WTC11 (cell line): ENCODE results near the gene THSD4. TPM values are rescaled to one million over a fixed set of nuclear protein-coding genes. Genes with fewer than 3 reads are reported as not detected.

Experiments used
- ATAC-seq: fragments of 200-7000 bp; cut with Tn5 transposase; 2 replicates; pipeline ENCODE4 v1.10.0; 2021; ENCODE audit warnings: mild to moderate bottlenecking, moderate library complexity
- CTCF ChIA-PET: fragments of 300-600 bp; sonication (Branson Sonifier 250); formaldehyde crosslinking; loops from one replicate; lab custom pipeline; 2021; ENCODE audit warnings: antibody characterized with exemption; lab: Charles Lee
- POLR2A ChIA-PET: fragments of 350-600 bp; sonication (Branson Sonifier 250); formaldehyde crosslinking; loops from one replicate; lab custom pipeline; 2021; ENCODE audit warnings: antibody characterized with exemption; lab: Charles Lee
- DNase-seq: peaks from one replicate; pipeline ENCODE4 v3.0.0; 2021; ENCODE audit warnings: low spot score
- H3K27ac Mint-ChIP-seq: 2 replicates; pipeline ENCODE4 v1.8.0; 2021; ENCODE audit warnings: mixed read lengths
- H3K27me3 Mint-ChIP-seq: 2 replicates; pipeline ENCODE4 v1.8.0; 2021; ENCODE audit warnings: low read depth, mild to moderate bottlenecking, moderate library complexity, mixed read lengths
- H3K36me3 Mint-ChIP-seq: 2 replicates; pipeline ENCODE4 v1.8.0; 2021; ENCODE audit warnings: mixed read lengths
- H3K4me1 Mint-ChIP-seq: 2 replicates; pipeline ENCODE4 v1.8.0; 2022; ENCODE audit warnings: mixed read lengths
- H3K4me3 Mint-ChIP-seq: 2 replicates; pipeline ENCODE4 v1.8.0; 2021; ENCODE audit warnings: mild to moderate bottlenecking, moderate library complexity, mixed read lengths
- H3K9me3 Mint-ChIP-seq: 2 replicates; pipeline ENCODE4 v1.8.0; 2021; ENCODE audit warnings: mixed read lengths
- FOXK1 ChIP-seq: sonication (generic); formaldehyde crosslinking; IDR thresholded peaks from 2 replicates; pipeline ENCODE4 v1.8.0; 2022; ENCODE audit warnings: mild to moderate bottlenecking, moderate library complexity, missing genetic modification reagents
- GABPB1 ChIP-seq: sonication (generic); formaldehyde crosslinking; IDR thresholded peaks from 2 replicates; pipeline ENCODE4 v1.8.1; 2023; ENCODE audit warnings: mild to moderate bottlenecking, missing genetic modification reagents
- GRHL2 ChIP-seq: fragments of 250-450 bp; sonication (Bioruptor Pico); IDR thresholded peaks from 2 replicates; pipeline ENCODE4 v1.8.0; 2022; ENCODE audit warnings: mild to moderate bottlenecking, moderate library complexity; ENCODE audit not compliant: insufficient replicate concordance, severe bottlenecking
- GTF2I ChIP-seq: fragments of 250-450 bp; sonication (Bioruptor Pico); conservative IDR thresholded peaks from 2 replicates; pipeline ENCODE4 v1.4.0; 2021; ENCODE audit warnings: mild to moderate bottlenecking
- NFYB ChIP-seq: sonication (generic); formaldehyde crosslinking; conservative IDR thresholded peaks from 2 replicates; pipeline ENCODE4 v1.8.0; 2022; ENCODE audit warnings: low read depth, missing genetic modification reagents
- PRRX2 ChIP-seq: fragments of 250-450 bp; sonication (Bioruptor Pico); IDR thresholded peaks from 2 replicates; pipeline ENCODE4 v1.8.0; 2021; ENCODE audit warnings: mild to moderate bottlenecking
- SMAD4 ChIP-seq: sonication (generic); formaldehyde crosslinking; IDR thresholded peaks from 2 replicates; pipeline ENCODE4 v1.8.0; 2022; ENCODE audit warnings: mild to moderate bottlenecking, missing genetic modification reagents
- SOX15 ChIP-seq: fragments of 250-450 bp; sonication (Bioruptor Pico); IDR thresholded peaks from 2 replicates; pipeline ENCODE4 v1.9.0; 2021; ENCODE audit warnings: mild to moderate bottlenecking
- SP1 ChIP-seq: sonication (generic); formaldehyde crosslinking; conservative IDR thresholded peaks from 2 replicates; pipeline ENCODE4 v1.8.1; 2022; ENCODE audit warnings: missing genetic modification reagents
- TCF7 ChIP-seq: sonication (generic); formaldehyde crosslinking; IDR thresholded peaks from 2 replicates; pipeline ENCODE4 v1.8.0; 2022; ENCODE audit warnings: mild to moderate bottlenecking, low read depth, missing genetic modification reagents, moderate library complexity
- TEAD1 ChIP-seq: sonication (generic); formaldehyde crosslinking; IDR thresholded peaks from 2 replicates; pipeline ENCODE4 v1.8.0; 2022; ENCODE audit warnings: mild to moderate bottlenecking, missing genetic modification reagents
- ZNF138 ChIP-seq: sonication (generic); formaldehyde crosslinking; conservative IDR thresholded peaks from 2 replicates; pipeline ENCODE4 v1.8.1; 2022; ENCODE audit warnings: mild to moderate bottlenecking, moderate library complexity, missing genetic modification reagents
- ZNF416 ChIP-seq: fragments of 250-450 bp; sonication (Bioruptor Pico); IDR thresholded peaks from 2 replicates; pipeline ENCODE4 v1.9.0; 2021; ENCODE audit warnings: mild to moderate bottlenecking, inconsistent platforms
- total RNA-seq: library from RNA; stranded (reverse); gene quantifications from 3 replicates; pipeline ENCODE4 v1.2.3, GENCODE V29; 2021
- TF ChIP-seq, protein P1 (sequence below): sonication (generic); formaldehyde crosslinking; IDR thresholded peaks from 2 replicates; pipeline ENCODE4 v1.8.1; 2022; ENCODE audit warnings: low read depth, mild to moderate bottlenecking, moderate library complexity, missing genetic modification reagents, borderline replicate concordance
- TF ChIP-seq, protein P2 (sequence below): fragments of 250-450 bp; sonication (Bioruptor Pico); IDR thresholded peaks from 2 replicates; pipeline ENCODE4 v2.1.2; 2022; ENCODE audit warnings: mild to moderate bottlenecking, moderate library complexity
- TF ChIP-seq, protein P3 (sequence below): sonication (generic); formaldehyde crosslinking; IDR thresholded peaks from 2 replicates; pipeline ENCODE4 v1.8.0; 2023; ENCODE audit warnings: missing genetic modification reagents, mild to moderate bottlenecking, borderline replicate concordance
- TF ChIP-seq, protein P4 (sequence below): sonication (generic); formaldehyde crosslinking; IDR thresholded peaks from 2 replicates; pipeline ENCODE4 v1.8.0; 2023; ENCODE audit warnings: mild to moderate bottlenecking, missing genetic modification reagents
- TF ChIP-seq, protein P5 (sequence below): fragments of 200-600 bp; IDR thresholded peaks from 2 replicates; pipeline ENCODE4 v1.8.0; 2022; ENCODE audit warnings: antibody characterized with exemption
- TF ChIP-seq, protein P6 (sequence below): sonication (generic); formaldehyde crosslinking; IDR thresholded peaks from 2 replicates; pipeline ENCODE4 v1.8.0; 2022; ENCODE audit warnings: mild to moderate bottlenecking, missing genetic modification reagents
- TF ChIP-seq, protein P7 (sequence below): fragments of 250-450 bp; sonication (Bioruptor Pico); IDR thresholded peaks from 2 replicates; pipeline ENCODE4 v1.9.0; 2021; ENCODE audit warnings: mild to moderate bottlenecking, borderline replicate concordance

THSD4 gene
- total RNA-seq, 1 experiment from 2014 or later: 7.8 TPM

DNA sequence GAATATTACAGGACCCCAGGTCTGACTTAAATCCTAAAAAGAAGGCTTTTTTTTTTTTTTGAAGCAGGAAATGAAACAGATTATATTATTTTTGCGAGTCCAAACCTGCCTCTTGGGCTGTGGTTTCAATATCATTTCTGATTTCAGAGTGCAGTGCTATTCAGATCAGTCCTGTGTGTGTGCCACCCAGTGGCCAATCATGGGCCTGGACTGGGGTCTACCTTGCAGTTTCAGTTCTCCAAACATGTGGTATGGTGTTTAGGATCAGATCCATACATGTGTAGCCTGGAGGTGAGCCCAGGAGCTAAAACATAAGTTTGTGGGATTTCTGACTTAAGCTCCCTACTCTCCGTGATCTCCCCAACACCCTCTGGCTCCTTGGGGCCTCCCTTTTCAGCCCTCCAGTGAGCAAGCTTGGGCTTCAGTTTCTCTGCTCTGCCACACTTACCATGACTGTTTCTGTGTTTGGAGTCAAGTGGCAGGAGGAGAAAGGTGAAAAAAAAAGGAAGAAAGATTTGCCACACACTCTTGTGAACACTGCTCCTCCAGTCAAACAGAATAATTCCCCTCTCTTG, 12.1 kb upstream of the THSD4 start:
- Mint-ChIP-seq H3K27ac (no peak overlapping the region), H3K4me1 (peaks cover 17% of the 10 kb centered on the region), H3K27me3 (peaks cover 6% of the 10 kb centered on the region; the same call in 1 of the 2 replicates), H3K9me3 (no peaks in the 10 kb centered on the region), H3K4me3 (no peak overlapping the region), H3K36me3 (no peaks in the 10 kb centered on the region)
- ChIA-PET CTCF (interaction anchor here (0.7 to 2.6 kb wide), 4 partner anchors 10 to 92 kb away, joined by 3 to 12 read pairs (median 6); partner anchors contain the start of gene THSD4), POLR2A (no interaction called here)
- ATAC-seq: peak; percentile 86
- TF ChIP-seq, protein P1, sequence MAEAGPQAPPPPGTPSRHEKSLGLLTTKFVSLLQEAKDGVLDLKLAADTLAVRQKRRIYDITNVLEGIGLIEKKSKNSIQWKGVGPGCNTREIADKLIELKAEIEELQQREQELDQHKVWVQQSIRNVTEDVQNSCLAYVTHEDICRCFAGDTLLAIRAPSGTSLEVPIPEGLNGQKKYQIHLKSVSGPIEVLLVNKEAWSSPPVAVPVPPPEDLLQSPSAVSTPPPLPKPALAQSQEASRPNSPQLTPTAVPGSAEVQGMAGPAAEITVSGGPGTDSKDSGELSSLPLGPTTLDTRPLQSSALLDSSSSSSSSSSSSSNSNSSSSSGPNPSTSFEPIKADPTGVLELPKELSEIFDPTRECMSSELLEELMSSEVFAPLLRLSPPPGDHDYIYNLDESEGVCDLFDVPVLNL: no peak
- TF ChIP-seq PRRX2 (CRISPR knock-in tag): no peak
- no peak for TF ChIP-seq SOX15
- TF ChIP-seq FOXK1 (CRISPR knock-in tag): no peak
- TF ChIP-seq GABPB1: no peak
- TF ChIP-seq GRHL2 (CRISPR knock-in tag): no peak
- TF ChIP-seq, protein P2, sequence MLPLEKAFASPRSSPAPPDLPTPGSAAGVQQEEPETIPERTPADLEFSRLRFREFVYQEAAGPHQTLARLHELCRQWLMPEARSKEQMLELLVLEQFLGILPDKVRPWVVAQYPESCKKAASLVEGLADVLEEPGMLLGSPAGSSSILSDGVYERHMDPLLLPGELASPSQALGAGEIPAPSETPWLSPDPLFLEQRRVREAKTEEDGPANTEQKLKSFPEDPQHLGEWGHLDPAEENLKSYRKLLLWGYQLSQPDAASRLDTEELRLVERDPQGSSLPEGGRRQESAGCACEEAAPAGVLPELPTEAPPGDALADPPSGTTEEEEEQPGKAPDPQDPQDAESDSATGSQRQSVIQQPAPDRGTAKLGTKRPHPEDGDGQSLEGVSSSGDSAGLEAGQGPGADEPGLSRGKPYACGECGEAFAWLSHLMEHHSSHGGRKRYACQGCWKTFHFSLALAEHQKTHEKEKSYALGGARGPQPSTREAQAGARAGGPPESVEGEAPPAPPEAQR (CRISPR knock-in tag): no peak
- TF ChIP-seq ZNF138: no peak
- TF ChIP-seq, protein P3, sequence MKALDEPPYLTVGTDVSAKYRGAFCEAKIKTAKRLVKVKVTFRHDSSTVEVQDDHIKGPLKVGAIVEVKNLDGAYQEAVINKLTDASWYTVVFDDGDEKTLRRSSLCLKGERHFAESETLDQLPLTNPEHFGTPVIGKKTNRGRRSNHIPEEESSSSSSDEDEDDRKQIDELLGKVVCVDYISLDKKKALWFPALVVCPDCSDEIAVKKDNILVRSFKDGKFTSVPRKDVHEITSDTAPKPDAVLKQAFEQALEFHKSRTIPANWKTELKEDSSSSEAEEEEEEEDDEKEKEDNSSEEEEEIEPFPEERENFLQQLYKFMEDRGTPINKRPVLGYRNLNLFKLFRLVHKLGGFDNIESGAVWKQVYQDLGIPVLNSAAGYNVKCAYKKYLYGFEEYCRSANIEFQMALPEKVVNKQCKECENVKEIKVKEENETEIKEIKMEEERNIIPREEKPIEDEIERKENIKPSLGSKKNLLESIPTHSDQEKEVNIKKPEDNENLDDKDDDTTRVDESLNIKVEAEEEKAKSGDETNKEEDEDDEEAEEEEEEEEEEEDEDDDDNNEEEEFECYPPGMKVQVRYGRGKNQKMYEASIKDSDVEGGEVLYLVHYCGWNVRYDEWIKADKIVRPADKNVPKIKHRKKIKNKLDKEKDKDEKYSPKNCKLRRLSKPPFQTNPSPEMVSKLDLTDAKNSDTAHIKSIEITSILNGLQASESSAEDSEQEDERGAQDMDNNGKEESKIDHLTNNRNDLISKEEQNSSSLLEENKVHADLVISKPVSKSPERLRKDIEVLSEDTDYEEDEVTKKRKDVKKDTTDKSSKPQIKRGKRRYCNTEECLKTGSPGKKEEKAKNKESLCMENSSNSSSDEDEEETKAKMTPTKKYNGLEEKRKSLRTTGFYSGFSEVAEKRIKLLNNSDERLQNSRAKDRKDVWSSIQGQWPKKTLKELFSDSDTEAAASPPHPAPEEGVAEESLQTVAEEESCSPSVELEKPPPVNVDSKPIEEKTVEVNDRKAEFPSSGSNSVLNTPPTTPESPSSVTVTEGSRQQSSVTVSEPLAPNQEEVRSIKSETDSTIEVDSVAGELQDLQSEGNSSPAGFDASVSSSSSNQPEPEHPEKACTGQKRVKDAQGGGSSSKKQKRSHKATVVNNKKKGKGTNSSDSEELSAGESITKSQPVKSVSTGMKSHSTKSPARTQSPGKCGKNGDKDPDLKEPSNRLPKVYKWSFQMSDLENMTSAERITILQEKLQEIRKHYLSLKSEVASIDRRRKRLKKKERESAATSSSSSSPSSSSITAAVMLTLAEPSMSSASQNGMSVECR (CRISPR knock-in tag): no peak
- TF ChIP-seq TCF7 (CRISPR knock-in tag): no peak
- no peak for TF ChIP-seq SP1 (CRISPR knock-in tag)
- TF ChIP-seq ZNF416 (CRISPR knock-in tag): no peak
- TF ChIP-seq, protein P4, sequence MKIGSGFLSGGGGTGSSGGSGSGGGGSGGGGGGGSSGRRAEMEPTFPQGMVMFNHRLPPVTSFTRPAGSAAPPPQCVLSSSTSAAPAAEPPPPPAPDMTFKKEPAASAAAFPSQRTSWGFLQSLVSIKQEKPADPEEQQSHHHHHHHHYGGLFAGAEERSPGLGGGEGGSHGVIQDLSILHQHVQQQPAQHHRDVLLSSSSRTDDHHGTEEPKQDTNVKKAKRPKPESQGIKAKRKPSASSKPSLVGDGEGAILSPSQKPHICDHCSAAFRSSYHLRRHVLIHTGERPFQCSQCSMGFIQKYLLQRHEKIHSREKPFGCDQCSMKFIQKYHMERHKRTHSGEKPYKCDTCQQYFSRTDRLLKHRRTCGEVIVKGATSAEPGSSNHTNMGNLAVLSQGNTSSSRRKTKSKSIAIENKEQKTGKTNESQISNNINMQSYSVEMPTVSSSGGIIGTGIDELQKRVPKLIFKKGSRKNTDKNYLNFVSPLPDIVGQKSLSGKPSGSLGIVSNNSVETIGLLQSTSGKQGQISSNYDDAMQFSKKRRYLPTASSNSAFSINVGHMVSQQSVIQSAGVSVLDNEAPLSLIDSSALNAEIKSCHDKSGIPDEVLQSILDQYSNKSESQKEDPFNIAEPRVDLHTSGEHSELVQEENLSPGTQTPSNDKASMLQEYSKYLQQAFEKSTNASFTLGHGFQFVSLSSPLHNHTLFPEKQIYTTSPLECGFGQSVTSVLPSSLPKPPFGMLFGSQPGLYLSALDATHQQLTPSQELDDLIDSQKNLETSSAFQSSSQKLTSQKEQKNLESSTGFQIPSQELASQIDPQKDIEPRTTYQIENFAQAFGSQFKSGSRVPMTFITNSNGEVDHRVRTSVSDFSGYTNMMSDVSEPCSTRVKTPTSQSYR: no peak
- TF ChIP-seq, protein P5, sequence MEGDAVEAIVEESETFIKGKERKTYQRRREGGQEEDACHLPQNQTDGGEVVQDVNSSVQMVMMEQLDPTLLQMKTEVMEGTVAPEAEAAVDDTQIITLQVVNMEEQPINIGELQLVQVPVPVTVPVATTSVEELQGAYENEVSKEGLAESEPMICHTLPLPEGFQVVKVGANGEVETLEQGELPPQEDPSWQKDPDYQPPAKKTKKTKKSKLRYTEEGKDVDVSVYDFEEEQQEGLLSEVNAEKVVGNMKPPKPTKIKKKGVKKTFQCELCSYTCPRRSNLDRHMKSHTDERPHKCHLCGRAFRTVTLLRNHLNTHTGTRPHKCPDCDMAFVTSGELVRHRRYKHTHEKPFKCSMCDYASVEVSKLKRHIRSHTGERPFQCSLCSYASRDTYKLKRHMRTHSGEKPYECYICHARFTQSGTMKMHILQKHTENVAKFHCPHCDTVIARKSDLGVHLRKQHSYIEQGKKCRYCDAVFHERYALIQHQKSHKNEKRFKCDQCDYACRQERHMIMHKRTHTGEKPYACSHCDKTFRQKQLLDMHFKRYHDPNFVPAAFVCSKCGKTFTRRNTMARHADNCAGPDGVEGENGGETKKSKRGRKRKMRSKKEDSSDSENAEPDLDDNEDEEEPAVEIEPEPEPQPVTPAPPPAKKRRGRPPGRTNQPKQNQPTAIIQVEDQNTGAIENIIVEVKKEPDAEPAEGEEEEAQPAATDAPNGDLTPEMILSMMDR: no peak
- TF ChIP-seq GTF2I: no peak
- TF ChIP-seq SMAD4 (CRISPR knock-in tag): no peak
- no peak for TF ChIP-seq TEAD1 (CRISPR knock-in tag)
- TF ChIP-seq NFYB: no peak
- TF ChIP-seq, protein P6, sequence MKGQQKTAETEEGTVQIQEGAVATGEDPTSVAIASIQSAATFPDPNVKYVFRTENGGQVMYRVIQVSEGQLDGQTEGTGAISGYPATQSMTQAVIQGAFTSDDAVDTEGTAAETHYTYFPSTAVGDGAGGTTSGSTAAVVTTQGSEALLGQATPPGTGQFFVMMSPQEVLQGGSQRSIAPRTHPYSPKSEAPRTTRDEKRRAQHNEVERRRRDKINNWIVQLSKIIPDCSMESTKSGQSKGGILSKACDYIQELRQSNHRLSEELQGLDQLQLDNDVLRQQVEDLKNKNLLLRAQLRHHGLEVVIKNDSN (CRISPR knock-in tag): no peak
- TF ChIP-seq, protein P7, sequence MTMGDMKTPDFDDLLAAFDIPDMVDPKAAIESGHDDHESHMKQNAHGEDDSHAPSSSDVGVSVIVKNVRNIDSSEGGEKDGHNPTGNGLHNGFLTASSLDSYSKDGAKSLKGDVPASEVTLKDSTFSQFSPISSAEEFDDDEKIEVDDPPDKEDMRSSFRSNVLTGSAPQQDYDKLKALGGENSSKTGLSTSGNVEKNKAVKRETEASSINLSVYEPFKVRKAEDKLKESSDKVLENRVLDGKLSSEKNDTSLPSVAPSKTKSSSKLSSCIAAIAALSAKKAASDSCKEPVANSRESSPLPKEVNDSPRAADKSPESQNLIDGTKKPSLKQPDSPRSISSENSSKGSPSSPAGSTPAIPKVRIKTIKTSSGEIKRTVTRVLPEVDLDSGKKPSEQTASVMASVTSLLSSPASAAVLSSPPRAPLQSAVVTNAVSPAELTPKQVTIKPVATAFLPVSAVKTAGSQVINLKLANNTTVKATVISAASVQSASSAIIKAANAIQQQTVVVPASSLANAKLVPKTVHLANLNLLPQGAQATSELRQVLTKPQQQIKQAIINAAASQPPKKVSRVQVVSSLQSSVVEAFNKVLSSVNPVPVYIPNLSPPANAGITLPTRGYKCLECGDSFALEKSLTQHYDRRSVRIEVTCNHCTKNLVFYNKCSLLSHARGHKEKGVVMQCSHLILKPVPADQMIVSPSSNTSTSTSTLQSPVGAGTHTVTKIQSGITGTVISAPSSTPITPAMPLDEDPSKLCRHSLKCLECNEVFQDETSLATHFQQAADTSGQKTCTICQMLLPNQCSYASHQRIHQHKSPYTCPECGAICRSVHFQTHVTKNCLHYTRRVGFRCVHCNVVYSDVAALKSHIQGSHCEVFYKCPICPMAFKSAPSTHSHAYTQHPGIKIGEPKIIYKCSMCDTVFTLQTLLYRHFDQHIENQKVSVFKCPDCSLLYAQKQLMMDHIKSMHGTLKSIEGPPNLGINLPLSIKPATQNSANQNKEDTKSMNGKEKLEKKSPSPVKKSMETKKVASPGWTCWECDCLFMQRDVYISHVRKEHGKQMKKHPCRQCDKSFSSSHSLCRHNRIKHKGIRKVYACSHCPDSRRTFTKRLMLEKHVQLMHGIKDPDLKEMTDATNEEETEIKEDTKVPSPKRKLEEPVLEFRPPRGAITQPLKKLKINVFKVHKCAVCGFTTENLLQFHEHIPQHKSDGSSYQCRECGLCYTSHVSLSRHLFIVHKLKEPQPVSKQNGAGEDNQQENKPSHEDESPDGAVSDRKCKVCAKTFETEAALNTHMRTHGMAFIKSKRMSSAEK: no peak
- no peak for DNase-seq
